Gastroesophageal sphincter (tissue), 4 donors: ENCODE data around the gene SNX1. TPM values are rescaled to one million over a fixed set of nuclear protein-coding genes. Genes with fewer than 3 reads are reported as not detected.
A peak's percentile ranks its signal among the peaks of the same experiment; 100 is the strongest.
"Not testable (repeated sequence)": the region's sequence is repeated elsewhere in the genome, so short reads cannot be mapped to it uniquely, and the experiment has no call there.

Source experiments
- ATAC-seq: fragments of 150-250 bp; one replicate; pipeline ENCODE4 v1.9.1; 2016; ENCODE audit warnings: mild to moderate bottlenecking, moderate library complexity
- H3K27ac ChIP-seq, 4 donors: fragments of 200-600 bp; sonication (generic) in 3 of 4; 1 replicate in 3 of 4; 2 replicates in 1 of 4; pipeline ENCODE4 v1.5.1; 2016 to 2019
- H3K27me3 ChIP-seq: fragments of 200-600 bp; sonication (generic); one replicate; pipeline ENCODE4 v1.5.1; 2019
- H3K36me3 ChIP-seq, 2 donors: fragments of 200-600 bp; sonication (generic); one replicate each; pipeline ENCODE4 v1.5.1; 2019; ENCODE audit warnings: control low read depth in 1 of 2
- H3K4me1 ChIP-seq, 3 donors: fragments of 200-600 bp; sonication (generic); 1 replicate in 2 of 3; 2 replicates in 1 of 3; pipeline ENCODE4 v1.5.1; 2016 to 2019; ENCODE audit warnings: control low read depth in 2 of 3
- H3K4me3 ChIP-seq, 2 donors: fragments of 200-600 bp; sonication (generic); one replicate each; pipeline ENCODE4 v1.5.1; 2019; ENCODE audit warnings: mild to moderate bottlenecking in 1 of 2, moderate library complexity in 1 of 2
- H3K9me3 ChIP-seq, 3 donors: fragments of 200-600 bp; sonication (generic); one replicate each; pipeline ENCODE4 v1.5.1; 2017 to 2019; ENCODE audit warnings: control low read depth in 2 of 3
- CTCF ChIP-seq, 4 experiments: fragments of 200-600 bp in 2 of 4; fragments of 450-650 bp in 2 of 4; sonication (generic) in 1 of 4; IDR thresholded peaks; one replicate each; pipeline ENCODE4 v1.5.1; 2017 to 2019; ENCODE audit warnings: antibody characterized with exemption in 4 of 4, mild to moderate bottlenecking in 2 of 4, moderate library complexity in 2 of 4
- EP300 ChIP-seq: sonication (generic); formaldehyde crosslinking; IDR thresholded peaks from one replicate; pipeline ENCODE4 v1.6.1; 2017; ENCODE audit warnings: antibody characterized with exemption, mild to moderate bottlenecking
- POLR2A ChIP-seq, 2 donors: fragments of 450-650 bp; IDR thresholded peaks; one replicate each; pipeline ENCODE4 v1.6.1; 2017; ENCODE audit warnings: antibody characterized with exemption in 2 of 2, mild to moderate bottlenecking in 2 of 2, moderate library complexity in 1 of 2
- POLR2AphosphoS5 ChIP-seq: sonication (generic); formaldehyde crosslinking; IDR thresholded peaks from one replicate; pipeline ENCODE4 v1.6.1; 2017; ENCODE audit warnings: antibody characterized with exemption
- WGBS, 2 donors: methylation state at CpG; one replicate each; pipeline ENCODE4 v1.1.5; 2018; ENCODE audit warnings: low coverage in 1 of 2; 5-methylcytosine and 5-hydroxymethylcytosine counted together
- total RNA-seq, 4 donors: library from RNA; depleted of rRNA; stranded (reverse); fragments of >200 nt; gene quantifications; one replicate each; pipeline ENCODE4 v1.1.0, GENCODE V29; 2016

The SNX1 gene
- total RNA-seq, 4 donors from 2014 or later = 67.9 to 103 (median 87.8) TPM

GRCh38 chr15:64050281-64051092, 45.3 kb upstream of the SNX1 start:
- no peak for ATAC-seq
- Histone ChIP-seq H3K9me3 (no peaks in the 10 kb centered on the region), H3K27me3 (peaks cover 20% of the 10 kb centered on the region), H3K27ac (no peak overlapping the region), H3K4me1 (peaks cover 0 to 14% (median 6%) of the 10 kb centered on the region in 3 donors), H3K36me3 (no peaks in the 10 kb centered on the region), H3K4me3 (no peak overlapping the region)
- no peak for TF ChIP-seq POLR2A (IDR thresholded peaks at IDR 0.05)
- TF ChIP-seq POLR2AphosphoS5 = no peak
- no peak for TF ChIP-seq CTCF (IDR thresholded peaks at IDR 0.05)
- no peak for TF ChIP-seq EP300
- 83 to 95% methylated on average over 1 to 4 of the region's 8 CpGs for WGBS, 2 donors

GRCh38 chr15:64051093-64051402, 44.7 kb upstream of the SNX1 start:
- ATAC-seq = no peak
- Histone ChIP-seq H3K27me3 (peaks cover 20% of the 10 kb centered on the region), H3K36me3 (no peaks in the 10 kb centered on the region), H3K4me1 (peaks cover 0 to 9% (median 6%) of the 10 kb centered on the region in 3 donors), H3K9me3 (no peaks in the 10 kb centered on the region), H3K27ac (no peak overlapping the region), H3K4me3 (no peak overlapping the region)
- TF ChIP-seq POLR2AphosphoS5 = no peak
- TF ChIP-seq POLR2A (IDR thresholded peaks at IDR 0.05) = no peak
- no peak for TF ChIP-seq CTCF (IDR thresholded peaks at IDR 0.05)
- no peak for TF ChIP-seq EP300
- 100% methylated on average over 1 to 2 of the region's 2 CpGs for WGBS, 2 donors

GRCh38 chr15:64051407-64052259, 44.1 kb upstream of the SNX1 start:
- ATAC-seq = peak; percentile 34
- Histone ChIP-seq H3K4me3 (no peak overlapping the region), H3K36me3 (no peaks in the 10 kb centered on the region), H3K9me3 (no peaks in the 10 kb centered on the region), H3K4me1 (peaks cover 0 to 5% (median 5%) of the 10 kb centered on the region in 3 donors), H3K27me3 (peaks cover 17% of the 10 kb centered on the region), H3K27ac (no peak overlapping the region)
- WGBS, 2 donors = 90 to 92% methylated on average over 3 to 5 of the region's 6 CpGs
- no peak for TF ChIP-seq EP300
- TF ChIP-seq CTCF (IDR thresholded peaks at IDR 0.05) = no peak
- TF ChIP-seq POLR2AphosphoS5 = no peak
- TF ChIP-seq POLR2A (IDR thresholded peaks at IDR 0.05) = no peak

GRCh38 chr15:64052925-64053491, 42.8 kb upstream of the SNX1 start:
- Histone ChIP-seq H3K4me1 (no peaks in the 10 kb centered on the region), H3K27ac (no peak overlapping the region), H3K27me3 (peaks cover 11% of the 10 kb centered on the region), H3K9me3 (no peaks in the 10 kb centered on the region), H3K4me3 (no peak overlapping the region), H3K36me3 (no peaks in the 10 kb centered on the region)
- ATAC-seq = no peak
- no peak for TF ChIP-seq CTCF (IDR thresholded peaks at IDR 0.05)
- TF ChIP-seq POLR2AphosphoS5 = no peak
- no peak for TF ChIP-seq POLR2A (IDR thresholded peaks at IDR 0.05)
- no peak for TF ChIP-seq EP300
- whole genome bisulfite sequencing, 2 donors = 52 to 100% methylated on average over 1 to 2 of the region's 5 CpGs

- ATAC-seq, H3K9me3 ChIP-seq, H3K27ac ChIP-seq, H3K36me3 ChIP-seq, H3K4me1 ChIP-seq, H3K4me3 ChIP-seq: not testable (repeated sequence)
- 84 to 89% methylated on average over 7 to 11 of the region's 12 CpGs for WGBS, 2 donors
- peaks cover 11% of the 10 kb centered on the region for H3K27me3 ChIP-seq
These were observed 42.1 kb upstream of the SNX1 start for GRCh38 chr15:64053674-64054073.
